Epithelial cell of proximal tubule (primary cell): ENCODE measurements around the gene FOXC1. TPM values are rescaled to one million over a fixed set of nuclear protein-coding genes. Genes with fewer than 3 reads are reported as not detected.

Source experiments
- DNase-seq: peaks from one replicate; pipeline ENCODE4 v3.0.0-alpha.2; 2011; ENCODE audit warnings: low read depth
- H3K4me3 ChIP-seq: 2 replicates; pipeline ENCODE4 v1.5.1; 2011; ENCODE audit warnings: low read depth, mild to moderate bottlenecking, low read length
- CTCF ChIP-seq: conservative IDR thresholded peaks from 2 replicates; pipeline ENCODE4 v1.5.1; 2012; ENCODE audit warnings: low read depth, mild to moderate bottlenecking, low read length
- total RNA-seq: library from RNA; depleted of rRNA; stranded (reverse); fragments of >200 nt; gene quantifications from 2 replicates; pipeline ENCODE4 v1.2.3, GENCODE V29; 2015

Gene FOXC1
- total RNA-seq, 1 donor from 2014 or later = 27.7 TPM

- no peak overlapping the region for H3K4me3 ChIP-seq
- DNase-seq = no peak
- no peak for TF ChIP-seq CTCF
Measured at GRCh38 chr6:1598886-1599285, 10.8 kb upstream of the FOXC1 start.

GRCh38 chr6:1599469-1599868, 10.2 kb upstream of the FOXC1 start:
- H3K4me3 ChIP-seq = no peak overlapping the region
- TF ChIP-seq CTCF = no peak
- no peak for DNase-seq

- H3K4me3 ChIP-seq = no peak overlapping the region
- no peak for TF ChIP-seq CTCF
- DNase-seq = no peak
Measured at GRCh38 chr6:1600063-1600763, 9.5 kb upstream of the FOXC1 start.

GRCh38 chr6:1600764-1601157, 9.0 kb upstream of the FOXC1 start:
- no peak for TF ChIP-seq CTCF

GRCh38 chr6:1601158-1602048, 8.3 kb upstream of the FOXC1 start:
- TF ChIP-seq CTCF = no peak
- H3K4me3 ChIP-seq = no peak overlapping the region
- no peak for DNase-seq

More at GRCh38 chr6:1600764-1601157, 9.0 kb upstream of the FOXC1 start:
- DNase-seq = no peak
- H3K4me3 ChIP-seq = no peak overlapping the region

GRCh38 chr6:1602049-1602713, 7.5 kb upstream of the FOXC1 start:
- no peak overlapping the region for H3K4me3 ChIP-seq
- TF ChIP-seq CTCF = no peak
- DNase-seq = no peak
